ENCODE results near the gene HUS1. TPM values are rescaled to one million over a fixed set of nuclear protein-coding genes. Genes with fewer than 3 reads are reported as not detected.

Gene HUS1
- total RNA-seq, 5 donors from 2014 or later (not counting 1 experiment from before 2014, with no cell fraction given) = 56.9 to 71.0 (median 59.4) TPM

DNA sequence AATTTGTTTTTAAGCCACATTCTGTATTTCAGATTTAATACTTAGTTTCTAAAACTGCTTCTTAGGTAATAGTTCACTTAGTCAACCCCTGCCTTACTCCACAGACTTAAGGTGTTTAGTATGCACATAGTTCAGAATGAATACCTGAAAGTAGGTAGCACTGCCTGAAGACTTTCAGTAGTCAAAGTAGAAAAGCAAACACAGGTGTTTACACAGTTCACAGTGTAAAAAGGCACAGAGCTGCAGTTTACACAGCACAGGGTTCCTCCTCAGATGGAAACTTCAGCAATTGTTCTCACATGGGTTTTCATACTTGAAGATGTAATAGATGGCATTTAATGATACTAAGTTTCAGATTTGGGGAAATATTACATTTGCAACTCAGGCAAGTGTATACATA lies 28.0 kb downstream of the HUS1 start:
- H3K27ac Mint-ChIP-seq = no peak overlapping the region
- no peaks in the 10 kb centered on the region for H3K27me3 ChIP-seq (replicated peaks in 1 of 2; ENCODE audit: control insufficient read depth in 2 of 2, extremely low read depth in 1 of 2, insufficient read depth in 2 of 2, low read length in 1 of 2)
- no peak overlapping the region for H3K4me3 Mint-ChIP-seq

GRCh38 chr7:47950714-47951113 lies 28.7 kb downstream of the HUS1 start:
- H3K27ac ChIP-seq (ENCODE audit: low read length) = no peak overlapping the region
- H3K9me3 ChIP-seq = no peaks in the 10 kb centered on the region
- Mint-ChIP-seq H3K4me3 (no peak overlapping the region), H3K4me1 (no peaks in the 10 kb centered on the region), H3K27me3 (no peaks in the 10 kb centered on the region), H3K36me3 (peaks cover 17% of the 10 kb centered on the region), H3K9me3 (no peaks in the 10 kb centered on the region), H3K27ac (no peak overlapping the region)
- 92% methylated on average over 5 of the region's 11 CpGs for WGBS (ENCODE audit: insufficient coverage)
- H3K27me3 ChIP-seq (replicated peaks in 1 of 2; ENCODE audit: control insufficient read depth in 2 of 2, extremely low read depth in 1 of 2, insufficient read depth in 2 of 2, low read length in 1 of 2) = no peaks in the 10 kb centered on the region
- ATAC-seq (replicated peaks in 1 of 4) (no peak), DNase-seq (no peak)
- CTCF ChIA-PET = no interaction called here
- POLR2A ChIA-PET = interaction anchor here in 1 of 2 donors (0.6 kb wide), 1 partner anchor 14 kb away, joined by 3 read pairs; no protein-coding TSS in a partner anchor
- peaks cover 0 to 11% of the 10 kb centered on the region in 2 donors for H3K36me3 ChIP-seq (ENCODE audit: control insufficient read depth in 2 of 2, extremely low read depth in 1 of 2, insufficient read depth in 1 of 2, low read length in 1 of 2)
- H3K4me3 ChIP-seq (ENCODE audit: control insufficient read depth in 1 of 2, extremely low read depth in 1 of 2, low read length in 1 of 2) = no peak overlapping the region
- no peaks in the 10 kb centered on the region for H3K4me1 ChIP-seq (ENCODE audit: control insufficient read depth in 1 of 2, extremely low read depth in 1 of 2, insufficient read depth in 2 of 2, low read length in 2 of 2)

More for the DNA sequence above, 28.0 kb downstream of the HUS1 start:
- H3K36me3 ChIP-seq (ENCODE audit: control insufficient read depth in 2 of 2, extremely low read depth in 1 of 2, insufficient read depth in 1 of 2, low read length in 1 of 2) = peaks cover 0 to 16% of the 10 kb centered on the region in 2 donors
- H3K36me3 Mint-ChIP-seq = peaks cover 17% of the 10 kb centered on the region
- H3K9me3 ChIP-seq = no peaks in the 10 kb centered on the region
- POLR2A ChIA-PET = interaction anchor here in 1 of 2 donors (0.7 kb wide), 1 partner anchor 99 kb away, joined by 4 read pairs; no protein-coding TSS in a partner anchor
- no peak for DNase-seq
- H3K4me1 ChIP-seq (ENCODE audit: control insufficient read depth in 1 of 2, extremely low read depth in 1 of 2, insufficient read depth in 2 of 2, low read length in 2 of 2) = no peaks in the 10 kb centered on the region
- no peaks in the 10 kb centered on the region for H3K9me3 Mint-ChIP-seq
- no peaks in the 10 kb centered on the region for H3K27me3 Mint-ChIP-seq
- ATAC-seq (replicated peaks in 1 of 4) = no peak
- no peak overlapping the region for H3K27ac ChIP-seq (ENCODE audit: low read length)
- CTCF ChIA-PET = interaction anchor here in 1 of 2 donors (0.5 kb wide), 1 partner anchor 202 kb away, joined by 5 read pairs; no protein-coding TSS in a partner anchor
- H3K4me1 Mint-ChIP-seq = no peaks in the 10 kb centered on the region
- no peak overlapping the region for H3K4me3 ChIP-seq (ENCODE audit: control insufficient read depth in 1 of 2, extremely low read depth in 1 of 2, low read length in 1 of 2)

DNA sequence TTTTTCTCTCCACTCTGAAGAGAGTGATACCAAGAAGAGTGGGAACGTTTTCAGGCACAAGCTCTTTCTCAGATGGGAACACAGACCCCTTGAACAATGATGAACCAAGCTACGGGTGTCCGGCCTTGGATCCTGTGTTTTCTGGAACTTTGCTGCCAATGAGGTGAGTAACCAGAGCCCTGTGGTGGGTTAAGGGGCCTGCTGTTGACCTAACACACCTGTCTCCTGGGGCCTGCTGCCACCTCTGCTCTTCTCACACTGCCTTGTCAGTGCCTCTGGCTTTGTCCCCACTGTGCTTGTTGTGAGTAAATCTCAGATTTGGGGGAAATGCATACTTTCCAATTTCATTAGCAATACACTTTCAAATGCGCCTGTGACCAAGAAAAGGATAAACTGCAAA lies 29.7 kb downstream of the HUS1 start:
- Histone ChIP-seq H3K4me1 (ENCODE audit: control insufficient read depth in 1 of 2, extremely low read depth in 1 of 2, insufficient read depth in 2 of 2, low read length in 2 of 2) (no peaks in the 10 kb centered on the region), H3K36me3 (ENCODE audit: control insufficient read depth in 2 of 2, extremely low read depth in 1 of 2, insufficient read depth in 1 of 2, low read length in 1 of 2) (peaks cover 0 to 6% of the 10 kb centered on the region in 2 donors), H3K27me3 (replicated peaks in 1 of 2; ENCODE audit: control insufficient read depth in 2 of 2, extremely low read depth in 1 of 2, insufficient read depth in 2 of 2, low read length in 1 of 2) (no peaks in the 10 kb centered on the region), H3K4me3 (ENCODE audit: control insufficient read depth in 1 of 2, extremely low read depth in 1 of 2, low read length in 1 of 2) (no peak overlapping the region), H3K27ac (ENCODE audit: low read length) (no peak overlapping the region), H3K9me3 (no peaks in the 10 kb centered on the region)
- H3K27ac Mint-ChIP-seq = no peak overlapping the region
- H3K4me1 Mint-ChIP-seq = no peaks in the 10 kb centered on the region
- WGBS (ENCODE audit: insufficient coverage) = no CpG with 5 or more reads among the region's 4 CpGs
- H3K36me3 Mint-ChIP-seq = peaks cover 11% of the 10 kb centered on the region
- no peak for DNase-seq
- H3K27me3 Mint-ChIP-seq = no peaks in the 10 kb centered on the region
- H3K4me3 Mint-ChIP-seq = no peak overlapping the region
- POLR2A ChIA-PET = no interaction called here
- no peaks in the 10 kb centered on the region for H3K9me3 Mint-ChIP-seq
- no peak for ATAC-seq (replicated peaks in 1 of 4)
- CTCF ChIA-PET = no interaction called here

DNA sequence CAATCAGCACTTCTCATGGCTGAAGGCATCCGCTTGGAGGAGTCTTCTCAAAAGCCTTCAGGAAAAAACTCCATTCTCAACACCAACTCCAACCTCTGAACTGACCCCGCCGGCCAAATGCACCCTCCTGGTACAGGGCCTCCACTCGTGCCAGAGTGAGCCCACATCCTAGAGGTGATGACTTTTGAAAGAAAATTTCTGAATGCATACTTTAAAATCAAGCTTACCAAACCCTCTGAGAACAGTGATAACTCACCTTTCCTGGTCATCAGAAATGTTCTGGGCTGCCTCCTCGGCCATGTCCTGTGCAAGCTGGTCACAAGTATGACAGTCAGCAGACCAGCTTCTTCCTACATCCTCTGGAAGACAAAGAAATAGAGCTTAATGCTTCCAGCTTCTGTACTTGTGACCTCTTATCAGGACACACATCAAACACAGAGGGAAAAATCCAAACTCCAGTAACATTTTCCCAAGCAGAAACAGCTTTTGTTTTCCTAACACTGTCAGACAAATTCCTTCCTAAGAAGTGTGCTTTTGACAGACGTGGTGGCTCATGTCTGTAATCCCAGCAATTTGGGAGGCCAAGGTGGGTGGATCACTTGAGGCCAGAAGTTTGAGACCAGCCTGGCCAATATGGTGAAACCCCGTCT lies 31.1 kb downstream of the HUS1 start, which contains the start of gene PKD1L1:
Gene PKD1L1, minus strand, starts transcription at position 326 of the 650 bp plus-strand sequence. Its CDS starts 26 bp downstream, at position 300.
- 58% methylated on average over 2 of the region's 7 CpGs for WGBS (ENCODE audit: insufficient coverage)
- no peak within 1 kb of the TSS for H3K4me3 ChIP-seq (ENCODE audit: control insufficient read depth in 1 of 2, extremely low read depth in 1 of 2, low read length in 1 of 2)
- no peak for DNase-seq
- H3K27ac ChIP-seq (ENCODE audit: low read length) = no peak within 1 kb of the TSS
- no peaks in the 10 kb centered on the region for H3K4me1 ChIP-seq (ENCODE audit: control insufficient read depth in 1 of 2, extremely low read depth in 1 of 2, insufficient read depth in 2 of 2, low read length in 2 of 2)
- Mint-ChIP-seq H3K27ac (no peak within 1 kb of the TSS), H3K4me3 (no peak within 1 kb of the TSS), H3K9me3 (no peaks in the 10 kb centered on the region), H3K27me3 (no peaks in the 10 kb centered on the region), H3K36me3 (no peaks in the 10 kb centered on the region), H3K4me1 (no peaks in the 10 kb centered on the region)
- ATAC-seq (replicated peaks in 1 of 4) = no peak
- POLR2A ChIA-PET = no interaction called here
- no peaks in the 10 kb centered on the region for H3K27me3 ChIP-seq (replicated peaks in 1 of 2; ENCODE audit: control insufficient read depth in 2 of 2, extremely low read depth in 1 of 2, insufficient read depth in 2 of 2, low read length in 1 of 2)
- CTCF ChIA-PET = interaction anchor here in 1 of 2 donors (0.7 to 1.0 kb wide), 2 partner anchors 162 to 203 kb away, joined by 7 to 11 read pairs; no protein-coding TSS in a partner anchor
- no peaks in the 10 kb centered on the region for H3K9me3 ChIP-seq
- H3K36me3 ChIP-seq (ENCODE audit: control insufficient read depth in 2 of 2, extremely low read depth in 1 of 2, insufficient read depth in 1 of 2, low read length in 1 of 2) = no peaks in the 10 kb centered on the region

DNA sequence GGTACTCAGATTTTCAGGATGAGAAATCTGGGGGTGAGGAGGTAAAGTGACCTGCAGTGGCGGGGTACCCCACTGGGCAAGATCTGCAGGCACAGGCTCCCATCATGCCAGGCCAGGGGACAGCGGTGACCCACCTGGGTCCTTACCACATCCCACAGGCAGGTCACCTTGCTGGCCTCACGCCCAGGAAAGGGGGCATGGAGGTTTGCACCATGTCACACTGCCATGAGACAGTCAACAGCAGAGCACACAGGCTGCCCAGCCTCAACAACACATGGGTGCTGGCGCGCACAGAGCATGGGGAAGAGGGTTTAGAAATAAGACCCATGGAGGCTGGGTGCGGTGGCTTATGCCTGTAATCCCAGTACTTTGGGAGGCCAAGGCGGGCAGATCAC lies 32.1 kb downstream of the HUS1 start:
- H3K36me3 ChIP-seq (ENCODE audit: control insufficient read depth in 2 of 2, extremely low read depth in 1 of 2, insufficient read depth in 1 of 2, low read length in 1 of 2) = no peaks in the 10 kb centered on the region
- no peak overlapping the region for H3K27ac ChIP-seq (ENCODE audit: low read length)
- no peaks in the 10 kb centered on the region for H3K4me1 ChIP-seq (ENCODE audit: control insufficient read depth in 1 of 2, extremely low read depth in 1 of 2, insufficient read depth in 2 of 2, low read length in 2 of 2)
- ChIA-PET CTCF (no interaction called here), POLR2A (no interaction called here)
- H3K27ac Mint-ChIP-seq = no peak overlapping the region
- DNase-seq (no peak), ATAC-seq (replicated peaks in 1 of 4) (no peak)
- H3K27me3 ChIP-seq (replicated peaks in 1 of 2; ENCODE audit: control insufficient read depth in 2 of 2, extremely low read depth in 1 of 2, insufficient read depth in 2 of 2, low read length in 1 of 2) = no peaks in the 10 kb centered on the region
- H3K4me3 ChIP-seq (ENCODE audit: control insufficient read depth in 1 of 2, extremely low read depth in 1 of 2, low read length in 1 of 2) = no peak overlapping the region
- no peaks in the 10 kb centered on the region for H3K27me3 Mint-ChIP-seq
- H3K4me1 Mint-ChIP-seq = no peaks in the 10 kb centered on the region
- WGBS (ENCODE audit: insufficient coverage) = 75% methylated on average over 3 of the region's 7 CpGs
- H3K36me3 Mint-ChIP-seq = no peaks in the 10 kb centered on the region
- no peak overlapping the region for H3K4me3 Mint-ChIP-seq
- no peaks in the 10 kb centered on the region for H3K9me3 Mint-ChIP-seq
- no peaks in the 10 kb centered on the region for H3K9me3 ChIP-seq

GRCh38 chr7:47946581-47947354 lies 32.6 kb downstream of the HUS1 start:
- Histone ChIP-seq H3K4me1 (ENCODE audit: control insufficient read depth in 1 of 2, extremely low read depth in 1 of 2, insufficient read depth in 2 of 2, low read length in 2 of 2) (no peaks in the 10 kb centered on the region), H3K9me3 (no peaks in the 10 kb centered on the region), H3K27ac (ENCODE audit: low read length) (no peak overlapping the region), H3K27me3 (replicated peaks in 1 of 2; ENCODE audit: control insufficient read depth in 2 of 2, extremely low read depth in 1 of 2, insufficient read depth in 2 of 2, low read length in 1 of 2) (no peaks in the 10 kb centered on the region), H3K4me3 (ENCODE audit: control insufficient read depth in 1 of 2, extremely low read depth in 1 of 2, low read length in 1 of 2) (no peak overlapping the region), H3K36me3 (ENCODE audit: control insufficient read depth in 2 of 2, extremely low read depth in 1 of 2, insufficient read depth in 1 of 2, low read length in 1 of 2) (no peaks in the 10 kb centered on the region)
- no peak for ATAC-seq (replicated peaks in 1 of 4)
- 85% methylated on average over 3 of the region's 7 CpGs for WGBS (ENCODE audit: insufficient coverage)
- no peak for DNase-seq
- Mint-ChIP-seq H3K36me3 (no peaks in the 10 kb centered on the region), H3K4me1 (no peaks in the 10 kb centered on the region), H3K4me3 (no peak overlapping the region), H3K9me3 (no peaks in the 10 kb centered on the region), H3K27ac (no peak overlapping the region), H3K27me3 (no peaks in the 10 kb centered on the region)
- CTCF ChIA-PET = no interaction called here
- POLR2A ChIA-PET = no interaction called here

Data from T-cell (primary cell).